Measurements from ENCODE around the gene SIN3B.

- no peak for TF ChIP-seq EZH2phosphoT487 (conservative IDR thresholded peaks at IDR 0.05; ENCODE audit: low read length)
- no peak for TF ChIP-seq CTCF (IDR thresholded peaks at IDR 0.05; ENCODE audit: insufficient read depth, low read length, poor library complexity, severe bottlenecking)
These were observed 34.4 kb upstream of the SIN3B start for GRCh38 chr19:16794456-16795441.

Data from SU-DHL-6 (cell line).